ACC112 (cell line): ENCODE measurements around the gene UGT3A1.
"Not testable (repeated sequence)": the region's sequence is repeated elsewhere in the genome, so short reads cannot be mapped to it uniquely, and the experiment has no call there.

Source experiments
- H2AFZ ChIP-seq: fragments of 200-600 bp; sonication (generic); one replicate; pipeline ENCODE4 v1.6.0; 2017; ENCODE audit warnings: antibody characterized with exemption, low read length; ENCODE audit not compliant: unreplicated experiment
- H3K27ac ChIP-seq: fragments of 200-600 bp; sonication (generic); 2 replicates; pipeline ENCODE4 v1.5.1; 2014; ENCODE audit warnings: low read depth, mild to moderate bottlenecking, antibody characterized with exemption, low read length, moderate library complexity
- H3K27me3 ChIP-seq: fragments of 200-600 bp; sonication (generic); 2 replicates; pipeline ENCODE4 v1.6.1; 2014; ENCODE audit warnings: mild to moderate bottlenecking, antibody characterized with exemption, low read length, moderate library complexity, mixed read lengths; ENCODE audit not compliant: insufficient read depth
- H3K36me3 ChIP-seq: fragments of 200-600 bp; sonication (generic); 2 replicates; pipeline ENCODE4 v1.6.1; 2016; ENCODE audit warnings: mild to moderate bottlenecking, antibody characterized with exemption, low read length, moderate library complexity, mixed read lengths; ENCODE audit not compliant: insufficient read depth
- H3K4me1 ChIP-seq: fragments of 200-600 bp; sonication (generic); one replicate; pipeline ENCODE4 v1.6.1; 2016; ENCODE audit warnings: low read length, mixed read lengths; ENCODE audit not compliant: insufficient read depth, unreplicated experiment, control insufficient read depth
- H3K4me3 ChIP-seq: fragments of 200-600 bp; sonication (generic); 2 replicates; pipeline ENCODE4 v1.5.1; 2014; ENCODE audit warnings: mild to moderate bottlenecking, low read depth, low read length
- H3K79me2 ChIP-seq: fragments of 200-600 bp; sonication (generic); one replicate; pipeline ENCODE4 v1.6.0; 2016; ENCODE audit warnings: low read length; ENCODE audit not compliant: control insufficient read depth, unreplicated experiment, insufficient read depth

The UGT3A1 gene, protein sequence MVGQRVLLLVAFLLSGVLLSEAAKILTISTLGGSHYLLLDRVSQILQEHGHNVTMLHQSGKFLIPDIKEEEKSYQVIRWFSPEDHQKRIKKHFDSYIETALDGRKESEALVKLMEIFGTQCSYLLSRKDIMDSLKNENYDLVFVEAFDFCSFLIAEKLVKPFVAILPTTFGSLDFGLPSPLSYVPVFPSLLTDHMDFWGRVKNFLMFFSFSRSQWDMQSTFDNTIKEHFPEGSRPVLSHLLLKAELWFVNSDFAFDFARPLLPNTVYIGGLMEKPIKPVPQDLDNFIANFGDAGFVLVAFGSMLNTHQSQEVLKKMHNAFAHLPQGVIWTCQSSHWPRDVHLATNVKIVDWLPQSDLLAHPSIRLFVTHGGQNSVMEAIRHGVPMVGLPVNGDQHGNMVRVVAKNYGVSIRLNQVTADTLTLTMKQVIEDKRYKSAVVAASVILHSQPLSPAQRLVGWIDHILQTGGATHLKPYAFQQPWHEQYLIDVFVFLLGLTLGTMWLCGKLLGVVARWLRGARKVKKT

DNA sequence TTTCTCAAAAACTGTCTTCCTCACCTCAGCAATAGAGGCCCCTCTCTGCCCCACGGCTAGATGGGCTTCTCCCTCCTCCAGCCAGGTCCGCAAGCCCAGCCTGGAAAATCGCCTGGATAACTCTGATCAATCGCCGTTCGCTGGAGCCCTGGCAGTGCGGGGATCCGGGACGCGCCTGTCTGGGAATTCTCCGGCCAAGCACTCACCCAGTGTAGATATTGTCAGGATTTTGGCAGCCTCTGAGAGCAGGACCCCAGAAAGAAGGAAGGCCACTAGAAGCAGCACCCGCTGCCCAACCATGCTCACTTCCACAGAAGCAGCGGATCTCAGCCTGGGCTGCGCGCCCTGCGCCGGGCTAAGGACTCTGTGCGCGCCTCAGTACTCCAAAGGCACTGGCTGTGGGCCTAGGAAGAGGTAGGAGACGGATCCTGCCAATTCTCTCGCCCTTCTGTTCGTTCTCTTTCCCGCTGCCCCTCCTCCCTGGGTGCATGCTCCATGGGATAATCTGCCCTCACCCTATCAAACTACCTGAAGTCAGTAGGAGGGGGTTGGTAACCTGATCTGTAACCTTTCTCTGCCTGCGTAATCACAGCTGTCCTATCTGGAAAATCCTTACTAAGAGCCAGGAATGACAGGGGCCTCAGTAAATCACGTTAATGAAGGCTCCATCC, at the start of gene UGT3A1:
UGT3A1 (minus strand) TSS at position 450 of the 671 bp plus-strand sequence; CDS start at position 300, 150 bp downstream.
- Histone ChIP-seq H2AFZ (no peak within 1 kb of the TSS), H3K27me3 (peaks cover 93% of the 10 kb centered on the region), H3K79me2 (no peaks in the 10 kb centered on the region), H3K27ac (no peak within 1 kb of the TSS), H3K4me3 (no peak within 1 kb of the TSS), H3K36me3 (no peaks in the 10 kb centered on the region), H3K4me1 (no peaks in the 10 kb centered on the region)

- H3K4me1 ChIP-seq = no peaks in the 10 kb centered on the region
- no peak overlapping the region for H2AFZ ChIP-seq
- no peaks in the 10 kb centered on the region for H3K79me2 ChIP-seq
- no peak overlapping the region for H3K27ac ChIP-seq
- H3K27me3 ChIP-seq = peaks cover 68% of the 10 kb centered on the region
- H3K36me3 ChIP-seq = no peaks in the 10 kb centered on the region
- no peak overlapping the region for H3K4me3 ChIP-seq
These were observed 44.5 kb upstream of the UGT3A1 start for GRCh38 chr5:36035696-36036095.

GRCh38 chr5:36034536-36035134, 43.4 kb upstream of the UGT3A1 start:
- not testable (repeated sequence) for H2AFZ ChIP-seq, H3K4me1 ChIP-seq, H3K4me3 ChIP-seq, H3K27ac ChIP-seq, H3K79me2 ChIP-seq, H3K36me3 ChIP-seq
- peaks cover 70% of the 10 kb centered on the region for H3K27me3 ChIP-seq

GRCh38 chr5:36033486-36033885, 42.3 kb upstream of the UGT3A1 start:
- H3K27me3 ChIP-seq = peaks cover 61% of the 10 kb centered on the region
- H3K36me3 ChIP-seq = no peaks in the 10 kb centered on the region
- no peaks in the 10 kb centered on the region for H3K4me1 ChIP-seq
- no peaks in the 10 kb centered on the region for H3K79me2 ChIP-seq
- H2AFZ ChIP-seq = no peak overlapping the region
- H3K27ac ChIP-seq = no peak overlapping the region
- H3K4me3 ChIP-seq = no peak overlapping the region

DNA sequence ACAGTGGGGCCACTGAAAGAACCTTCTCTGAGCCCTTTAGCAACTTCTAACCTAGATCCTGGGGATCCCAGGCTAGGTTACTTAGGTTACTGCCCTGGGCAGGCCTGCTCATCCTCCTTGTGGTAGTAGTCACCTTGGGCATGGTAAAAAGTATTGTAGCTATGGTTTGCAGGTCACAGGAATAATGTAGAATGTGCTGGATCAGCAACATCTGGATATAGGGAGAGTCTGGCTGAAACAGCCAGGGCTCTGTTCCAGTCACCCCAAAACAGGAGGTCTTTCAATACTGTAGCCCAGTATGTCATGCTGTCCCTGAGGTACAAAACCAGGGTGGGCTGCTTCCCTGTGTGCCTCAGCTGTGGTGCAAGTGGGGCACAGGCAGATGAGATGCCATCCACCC, 41.9 kb upstream of the UGT3A1 start:
- Histone ChIP-seq H3K27me3 (peaks cover 57% of the 10 kb centered on the region), H2AFZ (no peak overlapping the region), H3K27ac (no peak overlapping the region), H3K4me1 (no peaks in the 10 kb centered on the region), H3K79me2 (no peaks in the 10 kb centered on the region), H3K36me3 (no peaks in the 10 kb centered on the region), H3K4me3 (no peak overlapping the region)

DNA sequence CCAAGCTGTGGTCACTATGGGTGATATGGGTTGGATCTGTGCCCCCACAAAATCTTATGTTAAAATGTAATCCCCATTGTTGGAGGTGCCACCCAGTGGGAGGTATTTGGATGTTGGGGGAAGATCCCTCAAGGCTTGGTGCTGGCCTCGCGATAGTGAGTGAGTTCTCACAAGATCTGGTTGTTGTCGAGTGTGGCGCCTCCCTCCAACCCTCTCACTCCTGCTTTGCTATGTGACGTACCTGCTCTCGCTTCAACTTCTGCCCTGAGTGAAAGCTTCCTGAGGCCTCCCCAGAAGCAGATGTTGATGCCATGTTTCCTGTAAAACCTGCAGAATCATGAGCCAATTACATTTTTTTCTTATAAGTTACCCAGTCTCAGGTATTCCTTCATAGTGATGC, 40.0 kb upstream of the UGT3A1 start:
- Histone ChIP-seq H3K36me3 (no peaks in the 10 kb centered on the region), H2AFZ (no peak overlapping the region), H3K4me1 (no peaks in the 10 kb centered on the region), H3K27me3 (peaks cover 47% of the 10 kb centered on the region), H3K4me3 (no peak overlapping the region), H3K79me2 (no peaks in the 10 kb centered on the region), H3K27ac (no peak overlapping the region)

DNA sequence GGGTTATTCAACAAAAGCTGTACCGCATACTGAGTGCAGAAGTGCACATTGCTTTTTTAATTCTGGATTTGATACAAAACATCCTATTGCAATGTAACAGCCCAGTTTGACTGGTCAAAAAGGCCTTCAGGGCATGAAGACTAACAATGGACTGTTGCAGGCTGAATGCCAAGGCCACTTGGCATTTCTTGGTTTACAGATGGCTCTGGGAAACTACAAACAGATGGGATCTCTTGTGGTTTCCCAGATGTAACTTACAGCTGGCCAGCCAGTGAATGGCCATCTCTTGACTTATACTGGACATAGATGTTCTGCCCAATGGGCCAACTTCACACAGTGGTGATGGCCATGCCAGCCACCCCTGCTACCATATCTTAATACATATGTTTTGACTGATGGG, 38.7 kb upstream of the UGT3A1 start:
- H3K79me2 ChIP-seq = no peaks in the 10 kb centered on the region
- H3K27me3 ChIP-seq = peaks cover 53% of the 10 kb centered on the region
- H3K4me1 ChIP-seq = no peaks in the 10 kb centered on the region
- H3K4me3 ChIP-seq = no peak overlapping the region
- no peaks in the 10 kb centered on the region for H3K36me3 ChIP-seq
- H2AFZ ChIP-seq = no peak overlapping the region
- H3K27ac ChIP-seq = no peak overlapping the region

DNA sequence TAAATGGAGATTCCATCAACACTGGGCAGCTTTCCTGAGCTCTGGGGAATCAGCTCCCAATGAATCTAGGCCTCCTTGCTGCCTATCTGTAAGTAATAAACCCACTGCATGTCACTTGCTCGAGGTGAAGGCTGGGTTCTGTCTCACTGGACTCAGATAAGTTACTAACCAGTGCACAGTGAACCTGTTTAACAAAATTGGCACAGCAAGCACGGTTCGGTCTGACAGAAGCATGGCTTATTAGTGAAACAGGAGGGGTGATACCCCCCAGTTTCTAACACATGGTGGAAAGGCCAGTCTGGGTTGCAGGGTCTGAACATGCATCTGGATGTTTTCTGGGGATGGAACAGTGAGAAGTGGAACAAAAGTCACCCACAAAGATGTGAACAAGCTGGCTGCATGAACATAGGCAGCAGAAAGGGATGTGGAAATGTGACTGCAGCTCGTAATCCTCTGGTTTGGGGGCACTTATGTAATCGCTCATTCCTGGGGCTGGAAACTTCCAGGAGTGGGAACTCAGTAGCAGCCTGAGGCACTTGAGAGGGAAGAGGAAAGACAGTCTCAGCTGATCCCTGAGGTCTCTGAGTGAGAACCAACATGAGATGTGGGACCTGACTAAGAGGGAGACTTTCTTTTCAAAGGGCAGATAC, 37.8 kb upstream of the UGT3A1 start:
- Histone ChIP-seq H3K36me3 (no peaks in the 10 kb centered on the region), H3K27me3 (peaks cover 59% of the 10 kb centered on the region), H3K4me1 (no peaks in the 10 kb centered on the region), H3K79me2 (no peaks in the 10 kb centered on the region), H2AFZ (no peak overlapping the region), H3K27ac (no peak overlapping the region), H3K4me3 (no peak overlapping the region)

DNA sequence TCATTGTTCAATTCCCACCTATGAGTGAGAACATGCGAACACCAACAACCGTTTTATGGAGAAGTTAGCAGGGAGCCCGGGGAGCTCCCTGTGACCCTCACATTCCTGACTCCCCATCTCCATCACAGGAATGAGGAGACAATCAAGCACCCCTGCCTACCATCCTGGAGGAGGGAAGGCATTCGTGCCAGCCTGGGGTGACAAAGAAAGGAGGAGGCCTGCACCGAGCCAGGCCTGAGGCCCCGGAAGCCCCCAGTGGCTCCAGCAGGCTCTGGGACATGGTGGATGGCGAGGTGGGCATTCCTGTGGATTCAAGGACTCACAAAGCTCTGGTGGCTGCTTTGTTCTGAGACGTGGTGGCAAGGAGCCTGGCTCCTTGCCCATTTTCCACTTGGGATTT, 36.5 kb upstream of the UGT3A1 start:
- H3K36me3 ChIP-seq = no peaks in the 10 kb centered on the region
- H3K79me2 ChIP-seq = no peaks in the 10 kb centered on the region
- H3K4me1 ChIP-seq = no peaks in the 10 kb centered on the region
- peaks cover 60% of the 10 kb centered on the region for H3K27me3 ChIP-seq
- H2AFZ ChIP-seq = no peak overlapping the region
- H3K27ac ChIP-seq = no peak overlapping the region
- no peak overlapping the region for H3K4me3 ChIP-seq

DNA sequence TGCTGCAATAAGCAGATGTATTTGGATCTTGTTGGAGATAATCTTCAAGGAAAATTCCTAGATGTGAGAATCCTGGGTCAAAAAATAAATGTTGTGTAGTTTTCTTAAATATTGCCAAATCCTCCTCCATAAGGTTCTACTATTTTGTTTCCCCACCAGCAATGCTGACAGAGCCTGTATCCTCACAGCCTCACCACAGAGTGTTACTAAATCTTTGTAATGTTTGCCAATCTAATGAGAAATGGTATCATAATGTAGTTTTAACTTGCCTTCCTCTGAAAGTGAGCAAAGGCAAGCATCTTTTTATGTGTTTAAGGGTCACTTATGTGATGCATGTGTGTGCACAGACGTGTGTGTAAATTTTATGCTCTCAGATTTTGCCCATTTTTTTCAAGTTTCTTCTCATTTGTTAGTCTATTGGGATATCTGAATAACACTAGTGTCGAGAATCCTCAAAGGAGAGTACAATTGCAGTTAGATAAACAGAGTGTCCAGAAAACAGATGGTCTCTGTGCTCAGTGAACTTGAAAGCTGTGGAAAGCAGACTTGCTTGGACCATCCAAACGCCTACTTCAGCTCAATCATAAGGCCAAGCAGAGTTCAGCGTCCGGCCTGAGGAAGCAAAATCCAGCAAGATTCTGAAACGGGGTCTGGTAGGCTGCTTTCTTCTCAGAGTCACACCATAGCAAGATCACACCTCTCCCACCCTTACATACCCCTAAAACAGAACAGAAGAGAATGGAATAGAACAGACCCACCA, 35.7 kb upstream of the UGT3A1 start:
- H3K36me3 ChIP-seq = no peaks in the 10 kb centered on the region
- no peak overlapping the region for H2AFZ ChIP-seq
- no peak overlapping the region for H3K27ac ChIP-seq
- H3K27me3 ChIP-seq = peaks cover 57% of the 10 kb centered on the region
- H3K79me2 ChIP-seq = no peaks in the 10 kb centered on the region
- H3K4me1 ChIP-seq = no peaks in the 10 kb centered on the region
- H3K4me3 ChIP-seq = no peak overlapping the region
